ENCODE results near the gene MTRF1L.

GRCh38 chr6:152983637-152984512 lies 18.6 kb downstream of the MTRF1L start:
- TF ChIP-seq, protein P1, sequence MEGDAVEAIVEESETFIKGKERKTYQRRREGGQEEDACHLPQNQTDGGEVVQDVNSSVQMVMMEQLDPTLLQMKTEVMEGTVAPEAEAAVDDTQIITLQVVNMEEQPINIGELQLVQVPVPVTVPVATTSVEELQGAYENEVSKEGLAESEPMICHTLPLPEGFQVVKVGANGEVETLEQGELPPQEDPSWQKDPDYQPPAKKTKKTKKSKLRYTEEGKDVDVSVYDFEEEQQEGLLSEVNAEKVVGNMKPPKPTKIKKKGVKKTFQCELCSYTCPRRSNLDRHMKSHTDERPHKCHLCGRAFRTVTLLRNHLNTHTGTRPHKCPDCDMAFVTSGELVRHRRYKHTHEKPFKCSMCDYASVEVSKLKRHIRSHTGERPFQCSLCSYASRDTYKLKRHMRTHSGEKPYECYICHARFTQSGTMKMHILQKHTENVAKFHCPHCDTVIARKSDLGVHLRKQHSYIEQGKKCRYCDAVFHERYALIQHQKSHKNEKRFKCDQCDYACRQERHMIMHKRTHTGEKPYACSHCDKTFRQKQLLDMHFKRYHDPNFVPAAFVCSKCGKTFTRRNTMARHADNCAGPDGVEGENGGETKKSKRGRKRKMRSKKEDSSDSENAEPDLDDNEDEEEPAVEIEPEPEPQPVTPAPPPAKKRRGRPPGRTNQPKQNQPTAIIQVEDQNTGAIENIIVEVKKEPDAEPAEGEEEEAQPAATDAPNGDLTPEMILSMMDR (conservative IDR thresholded peaks at IDR 0.05 in 1 of 2, IDR thresholded peaks at IDR 0.05 in 1 of 2; ENCODE audit: extremely low read depth in 1 of 2, insufficient read depth in 1 of 2, low read depth in 1 of 2, low read length in 2 of 2): no peak
- TF ChIP-seq EZH2 (IDR thresholded peaks at IDR 0.05; ENCODE audit: borderline replicate concordance, low read length): no peak
